Renal pelvis (tissue), 4 donors: ENCODE results near the gene SHANK1. TPM values are rescaled to one million over a fixed set of nuclear protein-coding genes. Genes with fewer than 3 reads are reported as not detected.

Source experiments
- DNase-seq: peaks from one replicate; pipeline ENCODE4 v3.0.0-alpha.2; 2013
- polyA plus RNA-seq, 3 donors: library from polyadenylated mRNA; unstranded; fragments of 120-200 nt; gene quantifications; one replicate each; pipeline ENCODE4 v1.2.1, GENCODE V29; 2013; ENCODE audit not compliant: insufficient read length in 3 of 3

The SHANK1 gene
- polyA plus RNA-seq, 3 donors: 4.9 to 7.6 (median 6.5) TPM

GRCh38 chr19:50693064-50693975, 26.3 kb downstream of the SHANK1 start:
- DNase-seq: no peak

- DNase-seq: no peak
Measured at GRCh38 chr19:50690439-50690838, 29.2 kb downstream of the SHANK1 start.

- no peak for DNase-seq
Measured at GRCh38 chr19:50688766-50689165, 30.8 kb downstream of the SHANK1 start.

GRCh38 chr19:50686310-50687032, 33.1 kb downstream of the SHANK1 start:
- no peak for DNase-seq

- DNase-seq: peak; percentile 56
Measured at GRCh38 chr19:50679177-50680125, 40.2 kb downstream of the SHANK1 start.

GRCh38 chr19:50678323-50678722, 41.3 kb downstream of the SHANK1 start:
- no peak for DNase-seq

GRCh38 chr19:50677636-50678035, 42.0 kb downstream of the SHANK1 start:
- no peak for DNase-seq

- no peak for DNase-seq
Measured at GRCh38 chr19:50676625-50677197, 42.9 kb downstream of the SHANK1 start.

GRCh38 chr19:50673118-50673517, 46.5 kb downstream of the SHANK1 start:
- no peak for DNase-seq

- no peak for DNase-seq
Measured at GRCh38 chr19:50670102-50670380, 49.6 kb downstream of the SHANK1 start.

- DNase-seq: no peak
Measured at GRCh38 chr19:50669302-50670101, 50.1 kb downstream of the SHANK1 start.

- no peak for DNase-seq
Measured at GRCh38 chr19:50668879-50669278, 50.7 kb downstream of the SHANK1 start.

GRCh38 chr19:50668416-50668815, 51.2 kb downstream of the SHANK1 start:
- DNase-seq: no peak

GRCh38 chr19:50667759-50668231, 51.8 kb downstream of the SHANK1 start:
- DNase-seq: no peak

- no peak for DNase-seq
Measured at GRCh38 chr19:50667177-50667758, 52.3 kb downstream of the SHANK1 start.

- no peak for DNase-seq
Measured at GRCh38 chr19:50666346-50667176, 53.0 kb downstream of the SHANK1 start.

GRCh38 chr19:50664204-50664603, 55.4 kb downstream of the SHANK1 start:
- DNase-seq: no peak

GRCh38 chr19:50663482-50663790, 56.2 kb downstream of the SHANK1 start:
- DNase-seq: no peak

GRCh38 chr19:50662651-50663481, 56.7 kb downstream of the SHANK1 start:
- DNase-seq: no peak
